GM12874 (cell line): Measurements from ENCODE around the gene PTPRN2.

Experiments used
- TF ChIP-seq, protein P1 (sequence below): IDR thresholded peaks from 2 replicates; pipeline ENCODE4 v1.5.1; 2011; ENCODE audit warnings: low read depth, mild to moderate bottlenecking, control low read depth, low read length, moderate library complexity; ENCODE audit not compliant: insufficient read depth

The PTPRN2 gene

DNA sequence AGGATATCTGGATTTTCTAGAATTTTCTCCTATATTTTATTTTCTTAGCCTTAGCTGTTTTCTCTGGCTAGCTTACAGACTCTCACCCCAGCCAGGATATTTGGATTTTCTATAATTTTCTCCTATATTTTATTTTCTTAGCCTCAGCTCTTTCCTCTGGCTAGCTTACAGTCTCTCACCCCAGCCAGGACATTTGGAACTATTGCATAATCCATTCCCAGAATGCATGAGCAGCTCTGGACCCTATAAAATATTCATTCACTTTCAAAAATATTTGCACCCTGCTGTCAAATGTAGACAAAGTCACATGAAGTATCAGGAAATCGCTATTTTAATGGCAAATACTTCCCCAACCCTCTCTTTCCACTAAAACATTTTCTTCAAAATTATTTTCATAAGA, 952.0 kb downstream of the PTPRN2 start:
- TF ChIP-seq, protein P1, sequence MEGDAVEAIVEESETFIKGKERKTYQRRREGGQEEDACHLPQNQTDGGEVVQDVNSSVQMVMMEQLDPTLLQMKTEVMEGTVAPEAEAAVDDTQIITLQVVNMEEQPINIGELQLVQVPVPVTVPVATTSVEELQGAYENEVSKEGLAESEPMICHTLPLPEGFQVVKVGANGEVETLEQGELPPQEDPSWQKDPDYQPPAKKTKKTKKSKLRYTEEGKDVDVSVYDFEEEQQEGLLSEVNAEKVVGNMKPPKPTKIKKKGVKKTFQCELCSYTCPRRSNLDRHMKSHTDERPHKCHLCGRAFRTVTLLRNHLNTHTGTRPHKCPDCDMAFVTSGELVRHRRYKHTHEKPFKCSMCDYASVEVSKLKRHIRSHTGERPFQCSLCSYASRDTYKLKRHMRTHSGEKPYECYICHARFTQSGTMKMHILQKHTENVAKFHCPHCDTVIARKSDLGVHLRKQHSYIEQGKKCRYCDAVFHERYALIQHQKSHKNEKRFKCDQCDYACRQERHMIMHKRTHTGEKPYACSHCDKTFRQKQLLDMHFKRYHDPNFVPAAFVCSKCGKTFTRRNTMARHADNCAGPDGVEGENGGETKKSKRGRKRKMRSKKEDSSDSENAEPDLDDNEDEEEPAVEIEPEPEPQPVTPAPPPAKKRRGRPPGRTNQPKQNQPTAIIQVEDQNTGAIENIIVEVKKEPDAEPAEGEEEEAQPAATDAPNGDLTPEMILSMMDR: no peak

DNA sequence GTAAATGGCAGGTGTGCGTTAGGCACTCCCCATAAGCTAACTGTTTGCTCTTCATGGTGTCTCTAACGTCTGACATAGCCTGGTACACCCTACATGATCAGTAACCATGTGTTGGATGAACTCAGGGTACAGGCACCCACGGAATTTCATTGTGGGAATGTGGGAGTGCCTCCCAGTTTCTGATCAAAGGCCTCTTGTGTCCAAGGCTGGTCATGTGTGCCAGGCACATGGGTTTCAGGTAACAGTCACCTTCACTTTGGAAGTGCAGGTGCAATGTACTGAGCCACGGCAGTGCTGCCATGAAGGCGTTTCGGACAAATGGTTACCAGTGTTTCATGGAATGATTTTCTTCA, 952.5 kb downstream of the PTPRN2 start:
- TF ChIP-seq, protein P1: no peak

DNA sequence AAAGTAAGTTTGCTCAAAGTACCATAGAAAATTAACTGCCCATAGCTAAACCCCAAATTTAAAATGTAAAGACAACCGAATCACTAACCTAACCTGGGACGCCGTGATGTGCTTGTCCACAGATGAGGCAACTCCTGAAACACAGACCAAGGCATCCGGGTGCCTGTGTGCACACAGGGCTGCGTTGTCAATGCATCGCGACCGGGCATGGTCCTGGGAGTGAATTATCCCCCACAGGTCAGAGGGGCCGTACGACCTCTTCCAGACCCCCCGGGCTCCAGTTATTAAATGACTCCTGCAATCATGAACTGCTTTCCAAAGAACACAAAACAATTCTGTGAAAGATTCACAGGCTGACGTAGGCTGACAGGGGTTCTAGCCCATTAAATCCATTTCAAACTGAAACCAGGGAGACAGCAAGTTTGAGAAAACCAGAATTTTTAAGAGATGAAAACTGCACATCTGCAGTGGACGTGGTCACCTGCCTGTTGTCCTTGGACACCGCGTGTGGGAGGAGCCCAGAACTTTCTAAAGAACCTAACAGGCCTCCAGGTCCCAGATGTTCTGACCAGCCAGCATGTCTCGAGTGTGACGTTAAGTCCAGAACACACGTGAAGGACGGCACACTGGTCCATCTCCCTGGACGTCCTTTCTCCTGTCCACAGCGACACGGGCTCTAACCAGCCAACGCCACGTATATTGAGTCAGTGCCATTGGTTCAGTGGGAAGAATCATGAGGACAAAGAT, 953.0 kb downstream of the PTPRN2 start:
- TF ChIP-seq, protein P1: no peak

DNA sequence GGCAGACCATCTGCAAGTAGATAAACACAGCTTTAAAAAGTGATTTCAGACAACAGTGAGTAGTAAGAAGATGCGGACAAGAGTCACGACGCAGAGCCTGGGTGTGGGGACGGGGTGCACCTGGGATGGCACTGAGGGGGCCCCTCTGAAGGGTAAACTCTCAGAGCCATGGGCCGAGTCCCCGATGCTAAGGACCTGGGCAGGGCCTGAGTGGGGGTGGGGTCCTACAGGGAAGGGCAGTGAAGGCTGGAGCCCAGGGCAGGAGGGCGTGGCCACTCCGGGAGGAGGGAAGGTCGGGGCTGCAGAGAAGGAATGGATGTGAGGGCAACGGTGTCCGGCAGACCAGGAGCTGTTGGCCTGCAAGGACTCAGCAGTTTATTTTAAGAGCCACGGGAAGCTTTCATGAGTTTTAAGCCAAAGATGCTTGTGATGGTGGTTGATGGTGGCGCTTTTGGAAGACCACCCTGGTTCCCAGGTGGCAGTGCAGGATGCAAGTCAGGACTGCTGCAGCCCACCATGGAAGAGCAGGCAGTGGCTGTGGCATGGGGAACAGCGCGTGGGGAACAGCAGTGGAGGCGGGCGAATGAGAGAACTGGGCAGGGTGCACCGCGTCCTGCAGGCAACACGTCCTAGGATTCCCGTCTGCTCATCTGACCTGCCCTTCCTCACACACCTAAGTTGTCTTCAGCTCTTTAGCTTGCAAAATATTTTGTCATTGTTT, 954.0 kb downstream of the PTPRN2 start:
- TF ChIP-seq, protein P1: no peak

DNA sequence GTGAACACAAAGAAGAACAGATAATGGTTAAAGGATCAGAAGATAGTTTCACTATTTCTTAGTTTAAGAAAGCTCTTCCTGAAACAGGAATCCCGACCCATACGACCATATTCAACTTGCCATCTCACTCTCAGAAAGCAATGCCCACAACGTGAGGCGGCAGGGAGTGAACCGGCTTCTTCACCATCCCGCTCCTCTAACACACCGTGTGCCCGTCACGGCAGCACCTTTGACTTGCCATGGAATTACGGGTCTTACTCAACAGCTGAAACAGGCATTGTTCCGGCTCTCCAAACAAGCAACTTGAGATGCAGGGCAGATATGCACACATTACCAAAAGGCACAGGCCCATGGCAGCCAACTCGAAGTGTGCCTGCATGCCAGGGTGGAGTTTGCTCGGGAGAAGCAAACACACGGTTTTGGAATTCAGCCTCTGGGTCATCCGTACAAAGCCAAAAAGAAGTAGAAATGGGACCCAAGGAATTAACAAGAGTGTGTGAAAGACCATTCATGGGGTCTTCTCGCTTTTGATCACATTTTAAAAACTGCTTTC, 957.2 kb downstream of the PTPRN2 start:
- TF ChIP-seq, protein P1: no peak

DNA sequence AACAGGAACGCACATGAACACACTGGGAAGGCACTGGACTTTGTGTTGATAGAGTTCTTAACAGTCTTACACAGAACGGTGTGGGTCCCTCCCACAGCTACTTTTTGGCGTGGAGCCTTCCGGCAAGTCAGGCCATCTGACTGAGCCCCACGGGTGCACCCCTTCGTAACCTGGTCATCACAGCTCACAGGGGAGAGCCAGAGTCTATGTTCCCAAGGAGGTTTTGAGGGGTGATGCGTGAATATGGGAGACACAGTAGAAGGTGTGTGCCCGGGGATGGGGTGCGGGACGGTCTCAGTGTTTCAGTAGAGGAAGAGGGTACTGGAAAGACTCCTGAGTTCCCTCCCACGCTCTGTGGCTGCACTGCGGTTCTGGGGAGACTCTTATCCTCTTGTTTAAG, 959.2 kb downstream of the PTPRN2 start:
- TF ChIP-seq, protein P1: no peak

DNA sequence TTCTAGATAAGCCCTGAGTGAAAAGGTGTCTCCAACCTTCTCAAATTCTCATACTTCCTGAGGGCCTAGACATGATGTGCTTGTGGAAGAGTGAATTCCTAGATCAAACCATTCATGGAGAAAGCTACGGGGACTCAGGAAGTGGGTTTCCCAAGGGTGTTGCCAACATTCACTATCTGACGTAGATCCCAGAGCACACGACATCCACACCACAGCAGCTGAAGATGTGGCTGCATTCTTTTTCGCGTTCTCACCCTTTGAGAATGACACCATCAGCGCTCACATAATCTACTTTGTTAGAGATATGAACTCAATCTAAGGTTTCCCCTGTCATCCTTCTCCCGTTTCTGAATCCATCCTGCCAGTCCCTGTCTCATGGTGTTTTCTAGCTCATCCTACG, 960.0 kb downstream of the PTPRN2 start:
- TF ChIP-seq, protein P1: no peak
